GM19240 (cell line): ENCODE measurements around the gene MAGEE1.
A peak's percentile ranks its signal among the peaks of the same experiment; 100 is the strongest.

ENCODE experiments used
- DNase-seq: peaks from one replicate; pipeline ENCODE4 v3.0.0; 2011; ENCODE audit warnings: low spot score; ENCODE audit not compliant: insufficient read length

The MAGEE1 gene

GRCh38 chrX:76427560-76428242 is at the start of gene MAGEE1:
TSS of gene MAGEE1 (plus strand) at chrX:76427710. CDS start at chrX:76427931, 221 bp downstream.
- DNase-seq: peak; percentile 17

GRCh38 chrX:76398970-76399369 is 28.5 kb upstream of the MAGEE1 start:
- DNase-seq: no peak

GRCh38 chrX:76407795-76408194 is 19.7 kb upstream of the MAGEE1 start:
- no peak for DNase-seq

- DNase-seq: no peak
These were observed 7.3 kb upstream of the MAGEE1 start for GRCh38 chrX:76420237-76420636.

GRCh38 chrX:76428243-76429130 is 977 bp downstream of the MAGEE1 start:
- no peak for DNase-seq

- DNase-seq: no peak
These were observed 5.7 kb downstream of the MAGEE1 start for GRCh38 chrX:76433219-76433618.

- no peak for DNase-seq
These were observed 6.7 kb downstream of the MAGEE1 start for GRCh38 chrX:76434103-76434741.

- DNase-seq: no peak
These were observed 11.7 kb downstream of the MAGEE1 start for GRCh38 chrX:76439188-76439587.

- DNase-seq: no peak
These were observed 26.4 kb downstream of the MAGEE1 start for GRCh38 chrX:76453737-76454406.

- no peak for DNase-seq
These were observed 27.0 kb downstream of the MAGEE1 start for GRCh38 chrX:76454456-76454927.

- DNase-seq: no peak
These were observed 49.8 kb downstream of the MAGEE1 start for GRCh38 chrX:76477353-76477752.
